Stimulated activated CD8-positive, alpha-beta memory T cell treated with anti-CD3 and anti-CD28 coated beads, Interleukin-4, amount 100 ng/mL, for 24 hours (primary cell): ENCODE data around the gene SMARCD3.

ENCODE experiments used
- DNase-seq: peaks from one replicate; pipeline ENCODE4 v3.0.0-alpha.2; 2020; ENCODE audit warnings: low read depth

The SMARCD3 gene

GRCh38 chr7:151248346-151249033, at the start of gene SMARCD3:
SMARCD3 (minus strand) TSS chr7:151248694; CDS start chr7:151248562, 132 bp downstream.
- no peak for DNase-seq

GRCh38 chr7:151296202-151296992, 47.9 kb upstream of the SMARCD3 start:
- DNase-seq, result no peak

GRCh38 chr7:151292850-151293249, 44.4 kb upstream of the SMARCD3 start:
- no peak for DNase-seq

- DNase-seq, result no peak
Measured at GRCh38 chr7:151291206-151291605, 42.7 kb upstream of the SMARCD3 start.

GRCh38 chr7:151290355-151290760, 41.9 kb upstream of the SMARCD3 start:
- DNase-seq, result no peak

- no peak for DNase-seq
Measured at GRCh38 chr7:151289891-151290290, 41.4 kb upstream of the SMARCD3 start.

GRCh38 chr7:151286148-151286547, 37.7 kb upstream of the SMARCD3 start:
- no peak for DNase-seq

GRCh38 chr7:151283302-151283701, 34.8 kb upstream of the SMARCD3 start:
- no peak for DNase-seq

- no peak for DNase-seq
Measured at GRCh38 chr7:151282111-151282510, 33.6 kb upstream of the SMARCD3 start.

GRCh38 chr7:151281686-151282085, 33.2 kb upstream of the SMARCD3 start:
- no peak for DNase-seq

GRCh38 chr7:151280388-151281019, 32.0 kb upstream of the SMARCD3 start:
- DNase-seq, result no peak

- no peak for DNase-seq
Measured at GRCh38 chr7:151279868-151280267, 31.4 kb upstream of the SMARCD3 start.

- no peak for DNase-seq
Measured at GRCh38 chr7:151278949-151279348, 30.5 kb upstream of the SMARCD3 start.

- no peak for DNase-seq
Measured at GRCh38 chr7:151277631-151278030, 29.1 kb upstream of the SMARCD3 start.

GRCh38 chr7:151276666-151277590, 28.4 kb upstream of the SMARCD3 start:
- peak; percentile 42 for DNase-seq

GRCh38 chr7:151275813-151276577, 27.5 kb upstream of the SMARCD3 start:
- DNase-seq, result no peak

GRCh38 chr7:151274936-151275812, 26.7 kb upstream of the SMARCD3 start:
- DNase-seq, result no peak

- DNase-seq, result no peak
Measured at GRCh38 chr7:151274396-151274795, 25.9 kb upstream of the SMARCD3 start.

- DNase-seq, result no peak
Measured at GRCh38 chr7:151273651-151274390, 25.3 kb upstream of the SMARCD3 start.
